Body of pancreas (tissue), 4 donors: ENCODE data around the gene BACH2.
A peak's percentile ranks its signal among the peaks of the same experiment; 100 is the strongest.

ENCODE experiments used
- CTCF ChIP-seq, 7 experiments: fragments of 450-650 bp in 4 of 7; fragments of 200-600 bp in 3 of 7; sonication (generic) in 3 of 7; IDR thresholded peaks; one replicate each; pipeline ENCODE4 v1.5.1; 2016 to 2019; ENCODE audit warnings: antibody characterized with exemption in 7 of 7
- POLR2A ChIP-seq, 3 donors: fragments of 450-650 bp; IDR thresholded peaks; one replicate each; pipeline ENCODE4 v1.6.1; 2016; ENCODE audit warnings: antibody characterized with exemption in 3 of 3, mild to moderate bottlenecking in 2 of 3

- TF ChIP-seq CTCF (IDR thresholded peaks at IDR 0.05) (no peak), POLR2A (IDR thresholded peaks at IDR 0.05) (peak in 2 of 3 donors; percentile 46 to 52)
Observed at GRCh38 chr6:90219209-90219985, 77.2 kb downstream of the BACH2 start.
